HepG2 (cell line): ENCODE data around the gene MT4. TPM values are rescaled to one million over a fixed set of nuclear protein-coding genes. Genes with fewer than 3 reads are reported as not detected.

Experiments used
- ATRX ChIP-seq: sonication (generic); formaldehyde crosslinking; IDR thresholded peaks from 2 replicates; pipeline ENCODE4 v1.4.0; 2020; ENCODE audit warnings: missing genetic modification reagents, borderline replicate concordance
- EEA1 ChIP-seq: sonication (generic); formaldehyde crosslinking; IDR thresholded peaks from 2 replicates; pipeline ENCODE4 v1.5.1; 2020; ENCODE audit warnings: mild to moderate bottlenecking, missing genetic modification reagents, borderline replicate concordance
- FOXA3 ChIP-seq: IDR thresholded peaks from 2 replicates; pipeline ENCODE4 v1.6.1; 2016; ENCODE audit warnings: missing genetic modification reagents, missing compliant biosample characterization
- KAT7 ChIP-seq: IDR thresholded peaks from 2 replicates; pipeline ENCODE4 v1.6.1; 2018; ENCODE audit warnings: borderline replicate concordance, missing compliant biosample characterization
- MTF1 ChIP-seq: sonication (generic); formaldehyde crosslinking; IDR thresholded peaks from 2 replicates; pipeline ENCODE4 v1.5.0; 2020; ENCODE audit warnings: missing genetic modification reagents
- MYC ChIP-seq: sonication (generic); formaldehyde crosslinking; IDR thresholded peaks from 2 replicates; pipeline ENCODE4 v1.9.0; 2021; ENCODE audit warnings: missing genetic modification reagents, borderline replicate concordance
- YEATS4 ChIP-seq: sonication (generic); formaldehyde crosslinking; IDR thresholded peaks from 2 replicates; pipeline ENCODE4 v1.4.0; 2020; ENCODE audit warnings: missing genetic modification reagents, borderline replicate concordance
- ZBTB7B ChIP-seq: sonication (generic); formaldehyde crosslinking; IDR thresholded peaks from 2 replicates; pipeline ENCODE4 v1.4.0; 2020; ENCODE audit warnings: missing genetic modification reagents
- ZFP36L2 ChIP-seq: sonication (generic); formaldehyde crosslinking; IDR thresholded peaks from 2 replicates; pipeline ENCODE4 v1.4.0; 2020; ENCODE audit warnings: missing genetic modification reagents
- ZNF124 ChIP-seq: sonication (generic); formaldehyde crosslinking; IDR thresholded peaks from 2 replicates; pipeline ENCODE4 v1.4.0; 2020; ENCODE audit warnings: missing genetic modification reagents
- ZNF234 ChIP-seq: sonication (generic); formaldehyde crosslinking; conservative IDR thresholded peaks from 2 replicates; pipeline ENCODE4 v1.5.1; 2020; ENCODE audit warnings: mild to moderate bottlenecking, missing genetic modification reagents
- ZNF274 ChIP-seq: sonication (generic); formaldehyde crosslinking; IDR thresholded peaks from 2 replicates; pipeline ENCODE4 v1.5.1; 2020; ENCODE audit warnings: mild to moderate bottlenecking, missing genetic modification reagents
- ZNF282 ChIP-seq: fragments of 450-650 bp; IDR thresholded peaks from 2 replicates; pipeline ENCODE4 v1.6.1; 2018; ENCODE audit not compliant: partially characterized antibody
- ZNF354B ChIP-seq: sonication (generic); formaldehyde crosslinking; IDR thresholded peaks from 2 replicates; pipeline ENCODE4 v1.8.0; 2022; ENCODE audit warnings: mild to moderate bottlenecking, missing genetic modification reagents
- ZNF382 ChIP-seq: sonication (generic); formaldehyde crosslinking; IDR thresholded peaks from 2 replicates; pipeline ENCODE4 v1.5.0; 2020; ENCODE audit warnings: missing genetic modification reagents, mild to moderate bottlenecking, borderline replicate concordance
- ZNF562 ChIP-seq: sonication (generic); formaldehyde crosslinking; IDR thresholded peaks from 2 replicates; pipeline ENCODE4 v1.8.0; 2022; ENCODE audit warnings: missing genetic modification reagents, borderline replicate concordance
- ZNF746 ChIP-seq: sonication (generic); formaldehyde crosslinking; IDR thresholded peaks from 2 replicates; pipeline ENCODE4 v1.8.0; 2022; ENCODE audit warnings: mild to moderate bottlenecking, missing genetic modification reagents
- polyA plus RNA-seq, 8 experiments: library from polyadenylated mRNA; depleted of rRNA in 3 of 8; stranded (reverse) in 7 of 8; unstranded in 1 of 8; fragments of >200 nt; fragmentation: Illumina TruSeq in 4 of 8; extraction: Trizol in 4 of 8; gene quantifications; 2 replicates each; pipeline versions ENCODE4 v1.2.1 to v1.2.3, GENCODE V29; 2011 to 2016; ENCODE audit warnings: low read depth in 4 of 8, missing spikeins in 1 of 8, mixed read lengths in 1 of 8; ENCODE audit not compliant: insufficient read depth in 1 of 8
- total RNA-seq, 5 experiments: library from RNA; depleted of rRNA; stranded (reverse); fragments of >200 nt; fragmentation: Illumina TruSeq; extraction: Trizol; gene quantifications; 2 replicates each; pipeline ENCODE4 v1.2.3, GENCODE V29; 2016; ENCODE audit warnings: low read depth in 1 of 5
- TF ChIP-seq, protein P1 (sequence below): sonication (generic); formaldehyde crosslinking; IDR thresholded peaks from 2 replicates; pipeline ENCODE4 v1.4.0; 2020; ENCODE audit warnings: mild to moderate bottlenecking, missing genetic modification reagents, borderline replicate concordance
- TF ChIP-seq, protein P2 (sequence below): sonication (generic); formaldehyde crosslinking; IDR thresholded peaks from 2 replicates; pipeline ENCODE4 v1.5.0; 2020; ENCODE audit warnings: mild to moderate bottlenecking, missing genetic modification reagents
- TF ChIP-seq, protein P3 (sequence below): sonication (generic); formaldehyde crosslinking; IDR thresholded peaks from 2 replicates; pipeline ENCODE4 v1.4.0; 2020; ENCODE audit warnings: missing genetic modification reagents

The MT4 gene
- total and polyA plus RNA-seq, 2 of the 13 experiments (the other 11 are each of a cell fraction or from before 2014, with no cell fraction given), result not detected

DNA sequence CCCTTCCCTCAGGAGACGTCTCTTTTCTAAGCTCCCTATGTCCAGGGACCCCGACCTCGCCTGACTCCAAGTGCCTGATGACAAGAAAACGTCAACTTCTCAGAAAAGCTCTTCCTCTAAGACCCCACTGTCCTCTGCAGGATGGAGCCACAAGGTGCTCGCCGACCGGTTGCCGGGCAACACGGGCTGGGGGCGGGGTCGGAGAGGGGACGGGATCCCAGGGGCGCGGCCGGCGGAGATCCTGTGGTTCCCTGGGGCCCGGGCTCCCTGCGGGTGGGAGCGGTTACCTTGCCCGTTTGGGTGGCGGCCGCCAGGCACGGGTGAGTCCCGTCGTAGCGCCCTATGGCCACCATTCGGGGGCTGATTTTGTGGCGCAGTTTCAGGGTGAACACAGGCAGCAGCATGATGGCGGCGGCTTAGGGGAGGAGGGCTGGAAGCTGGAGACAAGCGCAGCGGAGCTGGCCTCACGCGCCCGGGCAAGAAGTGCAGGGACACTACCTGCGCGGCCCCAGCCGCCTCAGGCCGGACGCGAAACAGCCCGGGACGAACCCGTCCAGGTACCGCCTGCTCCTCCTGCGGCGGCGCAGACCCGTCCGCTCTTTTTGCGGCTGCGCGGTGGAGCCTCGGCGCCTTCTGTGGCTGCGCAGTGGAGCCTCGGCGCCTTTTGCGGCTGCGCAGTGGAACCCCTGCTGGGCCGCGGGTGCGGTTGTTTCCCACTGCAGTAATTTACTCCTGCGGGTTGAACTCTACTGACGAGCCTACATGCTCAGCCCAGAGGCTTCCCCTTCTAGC, 45.2 kb upstream of the MT4 start, which contains the start of gene BBS2 (continued):
- TF ChIP-seq, protein P1, sequence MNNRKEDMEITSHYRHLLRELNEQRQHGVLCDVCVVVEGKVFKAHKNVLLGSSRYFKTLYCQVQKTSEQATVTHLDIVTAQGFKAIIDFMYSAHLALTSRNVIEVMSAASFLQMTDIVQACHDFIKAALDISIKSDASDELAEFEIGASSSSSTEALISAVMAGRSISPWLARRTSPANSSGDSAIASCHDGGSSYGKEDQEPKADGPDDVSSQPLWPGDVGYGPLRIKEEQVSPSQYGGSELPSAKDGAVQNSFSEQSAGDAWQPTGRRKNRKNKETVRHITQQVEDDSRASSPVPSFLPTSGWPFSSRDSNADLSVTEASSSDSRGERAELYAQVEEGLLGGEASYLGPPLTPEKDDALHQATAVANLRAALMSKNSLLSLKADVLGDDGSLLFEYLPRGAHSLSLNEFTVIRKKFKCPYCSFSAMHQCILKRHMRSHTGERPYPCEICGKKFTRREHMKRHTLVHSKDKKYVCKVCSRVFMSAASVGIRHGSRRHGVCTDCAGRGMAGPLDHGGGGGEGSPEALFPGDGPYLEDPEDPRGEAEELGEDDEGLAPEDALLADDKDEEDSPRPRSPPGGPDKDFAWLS, result no peak
- TF ChIP-seq ZNF382 (CRISPR knock-in tag), result no peak
- peak; percentile 63; the same call in 1 of the 2 replicates for TF ChIP-seq KAT7 (CRISPR knock-in tag)
- no peak for TF ChIP-seq ZNF562 (CRISPR knock-in tag)
- TF ChIP-seq ZNF746 (CRISPR knock-in tag), result no peak
- no peak for TF ChIP-seq ZNF282
- TF ChIP-seq ZBTB7B (CRISPR knock-in tag), result peak; percentile 72
- TF ChIP-seq ZNF274 (CRISPR knock-in tag), result peak; percentile 95
- peak; percentile 77; the same call in 1 of the 2 replicates for TF ChIP-seq ZNF234 (CRISPR knock-in tag)
- no peak; the same call in 1 of the 2 replicates for TF ChIP-seq ZNF124 (CRISPR knock-in tag)
- 0 out of 2 replicates have a peak, but pooled peaks have one; percentile 13 for TF ChIP-seq FOXA3 (CRISPR knock-in tag)
- TF ChIP-seq, protein P2, sequence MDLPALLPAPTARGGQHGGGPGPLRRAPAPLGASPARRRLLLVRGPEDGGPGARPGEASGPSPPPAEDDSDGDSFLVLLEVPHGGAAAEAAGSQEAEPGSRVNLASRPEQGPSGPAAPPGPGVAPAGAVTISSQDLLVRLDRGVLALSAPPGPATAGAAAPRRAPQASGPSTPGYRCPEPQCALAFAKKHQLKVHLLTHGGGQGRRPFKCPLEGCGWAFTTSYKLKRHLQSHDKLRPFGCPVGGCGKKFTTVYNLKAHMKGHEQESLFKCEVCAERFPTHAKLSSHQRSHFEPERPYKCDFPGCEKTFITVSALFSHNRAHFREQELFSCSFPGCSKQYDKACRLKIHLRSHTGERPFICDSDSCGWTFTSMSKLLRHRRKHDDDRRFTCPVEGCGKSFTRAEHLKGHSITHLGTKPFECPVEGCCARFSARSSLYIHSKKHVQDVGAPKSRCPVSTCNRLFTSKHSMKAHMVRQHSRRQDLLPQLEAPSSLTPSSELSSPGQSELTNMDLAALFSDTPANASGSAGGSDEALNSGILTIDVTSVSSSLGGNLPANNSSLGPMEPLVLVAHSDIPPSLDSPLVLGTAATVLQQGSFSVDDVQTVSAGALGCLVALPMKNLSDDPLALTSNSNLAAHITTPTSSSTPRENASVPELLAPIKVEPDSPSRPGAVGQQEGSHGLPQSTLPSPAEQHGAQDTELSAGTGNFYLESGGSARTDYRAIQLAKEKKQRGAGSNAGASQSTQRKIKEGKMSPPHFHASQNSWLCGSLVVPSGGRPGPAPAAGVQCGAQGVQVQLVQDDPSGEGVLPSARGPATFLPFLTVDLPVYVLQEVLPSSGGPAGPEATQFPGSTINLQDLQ (CRISPR knock-in tag), result no peak; the same call in 1 of the 2 replicates
- peak; percentile 77 for TF ChIP-seq MYC (CRISPR knock-in tag)
- peak; percentile 91 for TF ChIP-seq YEATS4
- TF ChIP-seq ZNF354B, result peak; percentile 78
- no peak for TF ChIP-seq MTF1
- TF ChIP-seq, protein P3, sequence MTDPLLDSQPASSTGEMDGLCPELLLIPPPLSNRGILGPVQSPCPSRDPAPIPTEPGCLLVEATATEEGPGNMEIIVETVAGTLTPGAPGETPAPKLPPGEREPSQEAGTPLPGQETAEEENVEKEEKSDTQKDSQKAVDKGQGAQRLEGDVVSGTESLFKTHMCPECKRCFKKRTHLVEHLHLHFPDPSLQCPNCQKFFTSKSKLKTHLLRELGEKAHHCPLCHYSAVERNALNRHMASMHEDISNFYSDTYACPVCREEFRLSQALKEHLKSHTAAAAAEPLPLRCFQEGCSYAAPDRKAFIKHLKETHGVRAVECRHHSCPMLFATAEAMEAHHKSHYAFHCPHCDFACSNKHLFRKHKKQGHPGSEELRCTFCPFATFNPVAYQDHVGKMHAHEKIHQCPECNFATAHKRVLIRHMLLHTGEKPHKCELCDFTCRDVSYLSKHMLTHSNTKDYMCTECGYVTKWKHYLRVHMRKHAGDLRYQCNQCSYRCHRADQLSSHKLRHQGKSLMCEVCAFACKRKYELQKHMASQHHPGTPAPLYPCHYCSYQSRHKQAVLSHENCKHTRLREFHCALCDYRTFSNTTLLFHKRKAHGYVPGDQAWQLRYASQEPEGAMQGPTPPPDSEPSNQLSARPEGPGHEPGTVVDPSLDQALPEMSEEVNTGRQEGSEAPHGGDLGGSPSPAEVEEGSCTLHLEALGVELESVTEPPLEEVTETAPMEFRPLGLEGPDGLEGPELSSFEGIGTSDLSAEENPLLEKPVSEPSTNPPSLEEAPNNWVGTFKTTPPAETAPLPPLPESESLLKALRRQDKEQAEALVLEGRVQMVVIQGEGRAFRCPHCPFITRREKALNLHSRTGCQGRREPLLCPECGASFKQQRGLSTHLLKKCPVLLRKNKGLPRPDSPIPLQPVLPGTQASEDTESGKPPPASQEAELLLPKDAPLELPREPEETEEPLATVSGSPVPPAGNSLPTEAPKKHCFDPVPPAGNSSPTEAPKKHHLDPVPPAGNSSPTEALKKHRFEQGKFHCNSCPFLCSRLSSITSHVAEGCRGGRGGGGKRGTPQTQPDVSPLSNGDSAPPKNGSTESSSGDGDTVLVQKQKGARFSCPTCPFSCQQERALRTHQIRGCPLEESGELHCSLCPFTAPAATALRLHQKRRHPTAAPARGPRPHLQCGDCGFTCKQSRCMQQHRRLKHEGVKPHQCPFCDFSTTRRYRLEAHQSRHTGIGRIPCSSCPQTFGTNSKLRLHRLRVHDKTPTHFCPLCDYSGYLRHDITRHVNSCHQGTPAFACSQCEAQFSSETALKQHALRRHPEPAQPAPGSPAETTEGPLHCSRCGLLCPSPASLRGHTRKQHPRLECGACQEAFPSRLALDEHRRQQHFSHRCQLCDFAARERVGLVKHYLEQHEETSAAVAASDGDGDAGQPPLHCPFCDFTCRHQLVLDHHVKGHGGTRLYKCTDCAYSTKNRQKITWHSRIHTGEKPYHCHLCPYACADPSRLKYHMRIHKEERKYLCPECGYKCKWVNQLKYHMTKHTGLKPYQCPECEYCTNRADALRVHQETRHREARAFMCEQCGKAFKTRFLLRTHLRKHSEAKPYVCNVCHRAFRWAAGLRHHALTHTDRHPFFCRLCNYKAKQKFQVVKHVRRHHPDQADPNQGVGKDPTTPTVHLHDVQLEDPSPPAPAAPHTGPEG (CRISPR knock-in tag), result peak; percentile 76
- no peak for TF ChIP-seq ATRX (CRISPR knock-in tag)
- TF ChIP-seq EEA1 (CRISPR knock-in tag), result peak; percentile 98; the same call in 1 of the 2 replicates
- TF ChIP-seq ZFP36L2 (CRISPR knock-in tag), result no peak
